GM23248 (cell line): Measurements from ENCODE around the gene BMERB1. TPM values are rescaled to one million over a fixed set of nuclear protein-coding genes. Genes with fewer than 3 reads are reported as not detected.
A peak's percentile ranks its signal among the peaks of the same experiment; 100 is the strongest.
"Not testable (repeated sequence)": the region's sequence is repeated elsewhere in the genome, so short reads cannot be mapped to it uniquely, and the experiment has no call there.

ENCODE experiments used
- DNase-seq: peaks from one replicate; pipeline ENCODE4 v3.0.0-alpha.2; 2015
- H2AFZ ChIP-seq: fragments of 200-600 bp; sonication (generic); 2 replicates; pipeline ENCODE4 v1.6.1; 2016; ENCODE audit warnings: antibody characterized with exemption
- H3F3A ChIP-seq: fragments of 200-600 bp; sonication (generic); 2 replicates; pipeline ENCODE4 v1.6.1; 2016; ENCODE audit warnings: mild to moderate bottlenecking, antibody characterized with exemption, mixed run types; ENCODE audit not compliant: insufficient read depth
- H3K27ac ChIP-seq: fragments of 200-600 bp; sonication (generic); 2 replicates; pipeline ENCODE4 v1.5.1; 2016; ENCODE audit warnings: mild to moderate bottlenecking
- H3K27me3 ChIP-seq: fragments of 200-600 bp; sonication (generic); replicated peaks from 2 replicates; pipeline ENCODE4 v1.6.1; 2016; ENCODE audit warnings: mild to moderate bottlenecking; ENCODE audit not compliant: insufficient read depth
- H3K36me3 ChIP-seq: fragments of 200-600 bp; sonication (generic); 2 replicates; pipeline ENCODE4 v1.6.1; 2016; ENCODE audit warnings: low read depth, mild to moderate bottlenecking
- H3K4me1 ChIP-seq: fragments of 200-600 bp; sonication (generic); 2 replicates; pipeline ENCODE4 v1.6.1; 2016; ENCODE audit warnings: mild to moderate bottlenecking; ENCODE audit not compliant: insufficient read depth
- H3K4me2 ChIP-seq: fragments of 200-600 bp; sonication (generic); one replicate; pipeline ENCODE4 v1.6.1; 2016; ENCODE audit warnings: mild to moderate bottlenecking; ENCODE audit not compliant: unreplicated experiment
- H3K4me3 ChIP-seq: fragments of 200-600 bp; sonication (generic); 2 replicates; pipeline ENCODE4 v1.5.1; 2016; ENCODE audit warnings: mild to moderate bottlenecking
- H3K79me2 ChIP-seq: fragments of 200-600 bp; sonication (generic); 2 replicates; pipeline ENCODE4 v1.6.1; 2016; ENCODE audit warnings: mild to moderate bottlenecking; ENCODE audit not compliant: insufficient read depth
- H3K9ac ChIP-seq: fragments of 200-600 bp; sonication (generic); 2 replicates; pipeline ENCODE4 v1.6.1; 2016; ENCODE audit warnings: mild to moderate bottlenecking
- H3K9me2 ChIP-seq: fragments of 200-600 bp; sonication (generic); 2 replicates; pipeline ENCODE4 v1.6.1; 2016; ENCODE audit warnings: mixed run types, mild to moderate bottlenecking, moderate library complexity; ENCODE audit not compliant: insufficient read depth
- H3K9me3 ChIP-seq: fragments of 200-600 bp; sonication (generic); one replicate; pipeline ENCODE4 v1.6.1; 2017; ENCODE audit warnings: low read depth
- H4K20me1 ChIP-seq: fragments of 200-600 bp; sonication (generic); 2 replicates; pipeline ENCODE4 v1.6.0; 2016; ENCODE audit not compliant: insufficient read depth
- EZH2 ChIP-seq: fragments of 200-600 bp; sonication (generic); IDR thresholded peaks from 2 replicates; pipeline ENCODE4 v1.6.1; 2018; ENCODE audit warnings: antibody characterized with exemption, mild to moderate bottlenecking; ENCODE audit not compliant: insufficient read depth, poor library complexity, severe bottlenecking
- EZH2phosphoT487 ChIP-seq: fragments of 200-600 bp; sonication (generic); IDR thresholded peaks from 2 replicates; pipeline ENCODE4 v1.6.1; 2018; ENCODE audit warnings: antibody characterized with exemption, moderate library complexity, mild to moderate bottlenecking, low read depth; ENCODE audit not compliant: insufficient read depth
- WGBS, 2 experiments: methylation state at CpG; one replicate each; pipeline ENCODE4 v1.1.6; 2015 to 2017; ENCODE audit warnings: low lambda C conversion rate in 2 of 2, low coverage in 1 of 2; ENCODE audit errors: missing lambda C conversion rate in 2 of 2; 5-methylcytosine and 5-hydroxymethylcytosine counted together
- in situ Hi-C: fragments of 300-500 bp; cut with MboI; formaldehyde crosslinking; loops from 2 replicates; pipeline ENCODE4 v1.15.0; 2020
- polyA plus RNA-seq: library from polyadenylated mRNA; unstranded; fragments of >200 nt; fragmentation: Nextera tagmentation; extraction: Ambion mirVana; gene quantifications from 2 replicates; pipeline ENCODE4 v1.2.1, GENCODE V29; 2016
- total RNA-seq: library from RNA; depleted of rRNA; stranded (reverse); fragments of >200 nt; shearing (Covaris generic); gene quantifications from 2 replicates; pipeline ENCODE4 v1.2.3, GENCODE V29; 2014

Gene BMERB1
- total and polyA plus RNA-seq, 2 experiments from 2014 or later: 55.2 to 94.1 TPM

- H3K4me2 ChIP-seq: no peak overlapping the region
- H3K4me1 ChIP-seq: no peaks in the 10 kb centered on the region
- H3K27me3 ChIP-seq: no peaks in the 10 kb centered on the region
- H3K4me3 ChIP-seq: no peak overlapping the region
- DNase-seq: no peak
- no peaks in the 10 kb centered on the region for H4K20me1 ChIP-seq
- in situ Hi-C loops: loop anchor here (25.0 kb wide), 1 partner anchor 590 kb away; no protein-coding TSS in a partner anchor
- TF ChIP-seq EZH2phosphoT487: no peak
- no peak for TF ChIP-seq EZH2
- no peaks in the 10 kb centered on the region for H3K9me3 ChIP-seq
- H3K9ac ChIP-seq: no peak overlapping the region
- H3K79me2 ChIP-seq: no peaks in the 10 kb centered on the region
- no peaks in the 10 kb centered on the region for H3K36me3 ChIP-seq
- H2AFZ ChIP-seq: no peak overlapping the region
- H3F3A ChIP-seq: no peaks in the 10 kb centered on the region
- H3K9me2 ChIP-seq: no peaks in the 10 kb centered on the region
- no peak overlapping the region for H3K27ac ChIP-seq
- 95 to 99% methylated on average over 3 of the region's 3 CpGs for WGBS, 2 experiments
These were observed 32.4 kb upstream of the BMERB1 start for GRCh38 chr16:15401972-15402371.

GRCh38 chr16:15403392-15403995 is 30.9 kb upstream of the BMERB1 start:
- Histone ChIP-seq H3F3A (no peaks in the 10 kb centered on the region), H3K27me3 (no peaks in the 10 kb centered on the region), H3K4me2 (no peak overlapping the region), H3K36me3 (no peaks in the 10 kb centered on the region), H2AFZ (no peak overlapping the region), H3K27ac (no peak overlapping the region), H3K4me3 (no peak overlapping the region), H3K9me3 (no peaks in the 10 kb centered on the region), H3K4me1 (no peaks in the 10 kb centered on the region), H4K20me1 (no peaks in the 10 kb centered on the region), H3K9ac (no peak overlapping the region), H3K9me2 (no peaks in the 10 kb centered on the region), H3K79me2 (no peaks in the 10 kb centered on the region)
- in situ Hi-C loops: loop anchor here (25.0 kb wide), 1 partner anchor 591 kb away; no protein-coding TSS in a partner anchor
- 90 to 91% methylated on average over 9 of the region's 9 CpGs for WGBS, 2 experiments
- no peak for TF ChIP-seq EZH2phosphoT487
- TF ChIP-seq EZH2: no peak
- DNase-seq: peak; percentile 19

- not testable (repeated sequence) for H3K9me3 ChIP-seq, H4K20me1 ChIP-seq, H3K27ac ChIP-seq, DNase-seq, H3K27me3 ChIP-seq, H3K4me3 ChIP-seq, H2AFZ ChIP-seq, H3K79me2 ChIP-seq, H3F3A ChIP-seq, H3K4me1 ChIP-seq, H3K36me3 ChIP-seq, H3K9ac ChIP-seq, H3K9me2 ChIP-seq, H3K4me2 ChIP-seq
- WGBS, 2 experiments: 94 to 97% methylated on average over 3 of the region's 3 CpGs
- in situ Hi-C loops: loop anchor here (25.0 kb wide), 1 partner anchor 592 kb away; no protein-coding TSS in a partner anchor
These were observed 30.3 kb upstream of the BMERB1 start for GRCh38 chr16:15404091-15404490.

GRCh38 chr16:15404792-15405191 is 29.6 kb upstream of the BMERB1 start:
- no peak overlapping the region for H2AFZ ChIP-seq
- no peaks in the 10 kb centered on the region for H3K4me1 ChIP-seq
- no peaks in the 10 kb centered on the region for H4K20me1 ChIP-seq
- in situ Hi-C loops: loop anchor here (25.0 kb wide), 1 partner anchor 592 kb away; no protein-coding TSS in a partner anchor
- 53 to 56% methylated on average over 4 of the region's 4 CpGs for WGBS, 2 experiments
- TF ChIP-seq EZH2phosphoT487 (no peak), EZH2 (no peak)
- peak; percentile 10 for DNase-seq
- no peak overlapping the region for H3K9ac ChIP-seq
- H3K4me3 ChIP-seq: no peak overlapping the region
- no peaks in the 10 kb centered on the region for H3F3A ChIP-seq
- H3K9me2 ChIP-seq: no peaks in the 10 kb centered on the region
- no peaks in the 10 kb centered on the region for H3K9me3 ChIP-seq
- no peaks in the 10 kb centered on the region for H3K36me3 ChIP-seq
- H3K27me3 ChIP-seq: no peaks in the 10 kb centered on the region
- no peak overlapping the region for H3K4me2 ChIP-seq
- H3K79me2 ChIP-seq: no peaks in the 10 kb centered on the region
- H3K27ac ChIP-seq: no peak overlapping the region

GRCh38 chr16:15407756-15408155 is 26.6 kb upstream of the BMERB1 start:
- 74 to 75% methylated on average over 4 of the region's 4 CpGs for WGBS, 2 experiments
- not testable (repeated sequence) for H3K27ac ChIP-seq, H3K9me2 ChIP-seq, DNase-seq, H2AFZ ChIP-seq, H3K27me3 ChIP-seq, H3K4me2 ChIP-seq, H3K4me3 ChIP-seq, H3K36me3 ChIP-seq, H4K20me1 ChIP-seq, H3K9ac ChIP-seq, H3K9me3 ChIP-seq, H3F3A ChIP-seq, H3K79me2 ChIP-seq, H3K4me1 ChIP-seq
- in situ Hi-C loops: loop anchor here (25.0 kb wide), 1 partner anchor 595 kb away; no protein-coding TSS in a partner anchor

GRCh38 chr16:15409476-15409875 is 24.9 kb upstream of the BMERB1 start:
- WGBS, 2 experiments: 90 to 94% methylated on average over 6 of the region's 6 CpGs
- in situ Hi-C loops: loop anchor here (25.0 kb wide), 1 partner anchor 597 kb away; no protein-coding TSS in a partner anchor
- not testable (repeated sequence) for DNase-seq, H3K9me3 ChIP-seq, H4K20me1 ChIP-seq, H3K79me2 ChIP-seq, H3F3A ChIP-seq, H3K36me3 ChIP-seq, H2AFZ ChIP-seq, H3K9me2 ChIP-seq, H3K4me2 ChIP-seq, H3K27me3 ChIP-seq, H3K4me1 ChIP-seq, H3K4me3 ChIP-seq, H3K9ac ChIP-seq, H3K27ac ChIP-seq
